Measurements from ENCODE around the gene PPP1R2.

Gene PPP1R2

GRCh38 chr3:195579281-195579680 is 36.2 kb upstream of the PPP1R2 start:
- no peaks in the 10 kb centered on the region for H3K27me3 ChIP-seq
- H3K36me3 ChIP-seq = peaks cover 0 to 4% (median 0%) of the 10 kb centered on the region in 3 donors
- no peak for TF ChIP-seq CTCF (IDR thresholded peaks at IDR 0.05)
- no peak overlapping the region for H3K4me3 ChIP-seq
- DNase-seq = peak in 1 of 2 donors; percentile 52
- H3K27ac ChIP-seq = no peak overlapping the region
- intact Hi-C loops (cut with DNase I; ENCODE audit: low total_unique reads) = no loop called here
- no peaks in the 10 kb centered on the region for H3K9me3 ChIP-seq
- peaks cover 0 to under 1% (median 0%) of the 10 kb centered on the region in 4 donors for H3K4me1 ChIP-seq

GRCh38 chr3:195578565-195578964 is 35.4 kb upstream of the PPP1R2 start:
- no peak for TF ChIP-seq CTCF (IDR thresholded peaks at IDR 0.05)

GRCh38 chr3:195577645-195578177 is 34.6 kb upstream of the PPP1R2 start:
- H3K36me3 ChIP-seq = peaks cover 0 to 12% (median 0%) of the 10 kb centered on the region in 3 donors
- intact Hi-C loops (cut with DNase I; ENCODE audit: low total_unique reads) = no loop called here
- H3K9me3 ChIP-seq = no peaks in the 10 kb centered on the region
- no peaks in the 10 kb centered on the region for H3K27me3 ChIP-seq
- no peaks in the 10 kb centered on the region for H3K4me1 ChIP-seq
- H3K4me3 ChIP-seq = no peak overlapping the region
- H3K27ac ChIP-seq = no peak overlapping the region
- peak in 1 of 2 donors; percentile 2 for DNase-seq
- no peak for TF ChIP-seq CTCF (IDR thresholded peaks at IDR 0.05)

More at GRCh38 chr3:195578565-195578964, 35.4 kb upstream of the PPP1R2 start:
- Histone ChIP-seq H3K27ac (no peak overlapping the region), H3K9me3 (no peaks in the 10 kb centered on the region), H3K4me1 (no peaks in the 10 kb centered on the region), H3K27me3 (no peaks in the 10 kb centered on the region), H3K4me3 (no peak overlapping the region), H3K36me3 (peaks cover 0 to 12% (median 0%) of the 10 kb centered on the region in 3 donors)
- no peak for DNase-seq
- intact Hi-C loops (cut with DNase I; ENCODE audit: low total_unique reads) = no loop called here

GRCh38 chr3:195574497-195575304 is 31.6 kb upstream of the PPP1R2 start:
- no peaks in the 10 kb centered on the region for H3K9me3 ChIP-seq
- intact Hi-C loops (cut with DNase I; ENCODE audit: low total_unique reads) = no loop called here
- no peaks in the 10 kb centered on the region for H3K4me1 ChIP-seq
- H3K27me3 ChIP-seq = no peaks in the 10 kb centered on the region
- peak in 1 of 2 donors; percentile 49 for DNase-seq
- H3K27ac ChIP-seq = no peak overlapping the region
- no peak overlapping the region for H3K4me3 ChIP-seq
- H3K36me3 ChIP-seq = peaks cover 0 to 12% (median 0%) of the 10 kb centered on the region in 3 donors
- TF ChIP-seq CTCF (IDR thresholded peaks at IDR 0.05) = no peak

GRCh38 chr3:195573611-195574496 is 30.7 kb upstream of the PPP1R2 start:
- intact Hi-C loops (cut with DNase I; ENCODE audit: low total_unique reads) = no loop called here
- H3K27ac ChIP-seq = no peak overlapping the region
- H3K27me3 ChIP-seq = no peaks in the 10 kb centered on the region
- no peaks in the 10 kb centered on the region for H3K9me3 ChIP-seq
- TF ChIP-seq CTCF (IDR thresholded peaks at IDR 0.05) = no peak
- H3K36me3 ChIP-seq = peaks cover 0 to 12% (median 0%) of the 10 kb centered on the region in 3 donors
- H3K4me3 ChIP-seq = no peak overlapping the region
- peak in 1 of 2 donors; percentile 42 for DNase-seq
- H3K4me1 ChIP-seq = no peaks in the 10 kb centered on the region

All from tibial artery (tissue), 4 donors.